D341Med (cell line): Measurements from ENCODE around the gene GFOD1.

ENCODE experiments used
- DNase-seq: peaks from one replicate; pipeline ENCODE4 v3.0.0; 2012; ENCODE audit warnings: low spot score

GFOD1 gene

DNA sequence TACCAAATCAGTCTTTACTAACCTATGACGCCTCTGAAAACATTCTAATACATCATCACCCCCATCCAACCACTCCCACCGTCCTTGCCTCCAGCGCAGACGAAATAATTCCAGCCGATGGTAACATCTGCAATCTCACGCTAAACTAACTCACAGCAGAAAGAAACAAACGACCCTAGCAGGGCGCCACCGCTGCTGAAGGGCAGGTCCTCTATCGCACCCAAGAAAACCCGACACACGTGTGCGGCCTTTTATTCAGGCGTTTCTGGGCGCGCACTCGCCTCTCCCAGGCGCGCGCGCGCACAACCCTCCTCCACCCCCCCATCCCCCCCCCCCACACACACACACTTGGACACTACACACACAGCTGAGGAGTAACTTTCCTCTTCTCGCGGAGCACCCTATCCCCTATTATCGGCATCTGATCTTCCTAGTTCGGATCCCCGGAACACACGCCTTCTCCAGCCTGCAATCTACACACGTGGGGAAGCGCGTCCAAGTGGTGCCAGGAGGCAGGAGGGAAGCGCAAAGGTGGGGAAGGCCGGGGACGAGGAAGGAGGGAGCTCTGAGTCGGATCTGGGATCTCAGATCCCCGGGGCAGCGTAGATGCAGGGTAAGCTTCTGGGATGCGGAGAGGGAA is 1.4 kb downstream of the GFOD1 start:
- DNase-seq, result peak; percentile 77

- no peak for DNase-seq
Observed at GRCh38 chr6:13485303-13485702, 2.1 kb downstream of the GFOD1 start.

DNA sequence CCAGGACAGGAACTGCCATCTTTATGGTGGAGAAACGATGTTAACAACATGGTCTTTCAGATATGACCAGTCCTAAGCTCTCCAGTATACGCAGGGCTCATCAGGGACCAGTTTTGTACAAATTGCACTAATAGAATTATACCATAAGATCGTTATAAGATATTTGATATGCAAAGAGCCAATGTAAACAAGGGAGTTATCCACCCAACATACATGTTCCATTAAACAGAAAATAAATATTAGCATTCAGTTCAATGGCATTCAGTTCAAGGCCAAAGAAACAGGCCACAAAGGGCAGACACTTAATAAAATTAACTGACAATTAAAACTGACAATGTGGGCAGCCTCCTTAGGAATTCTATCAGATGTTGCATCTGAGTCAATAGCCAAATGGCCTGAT is 2.6 kb downstream of the GFOD1 start:
- no peak for DNase-seq

- DNase-seq, result no peak
Observed at GRCh38 chr6:13484138-13484708, 3.2 kb downstream of the GFOD1 start.

DNA sequence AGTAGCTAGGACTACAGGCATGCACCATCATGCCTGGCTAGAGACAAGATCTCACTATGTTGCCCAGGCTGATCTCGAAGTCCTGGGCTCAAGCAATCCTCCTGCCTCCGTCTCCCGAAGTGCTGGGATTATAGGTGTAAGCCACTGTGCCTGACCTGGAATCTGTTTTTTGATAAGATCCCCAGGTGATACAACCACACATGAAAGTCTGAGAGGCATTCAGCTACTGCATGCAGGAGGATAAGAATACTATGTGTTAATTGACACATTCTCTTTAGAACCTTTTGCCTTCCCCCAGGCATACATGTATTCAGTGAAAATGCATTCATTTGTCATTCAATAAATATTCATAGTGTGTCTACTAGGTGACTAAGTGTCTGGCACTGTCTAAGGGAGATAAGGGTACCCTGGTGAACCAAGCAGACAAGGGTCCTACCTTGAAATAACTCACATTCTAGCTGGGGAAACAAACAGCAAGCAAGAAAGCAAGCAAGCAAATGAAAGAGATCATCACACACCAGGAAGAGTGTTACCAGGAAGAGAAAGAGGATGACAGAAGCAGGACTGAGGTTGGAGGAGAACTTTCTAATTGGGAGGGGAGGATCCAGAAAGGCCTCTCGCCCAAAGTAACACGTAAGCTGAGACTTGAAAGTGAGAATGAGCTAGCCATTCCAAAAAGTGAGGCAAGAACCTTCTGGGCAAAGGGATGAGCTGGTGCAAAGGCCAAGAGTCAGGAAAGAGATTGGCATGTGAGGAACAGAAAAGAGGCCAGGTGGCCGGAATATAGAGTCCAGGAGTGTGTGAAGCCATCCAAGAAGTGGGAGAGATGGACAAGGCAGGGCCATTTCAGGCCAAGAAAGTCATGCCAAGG is 6.5 kb downstream of the GFOD1 start:
- DNase-seq, result no peak

DNA sequence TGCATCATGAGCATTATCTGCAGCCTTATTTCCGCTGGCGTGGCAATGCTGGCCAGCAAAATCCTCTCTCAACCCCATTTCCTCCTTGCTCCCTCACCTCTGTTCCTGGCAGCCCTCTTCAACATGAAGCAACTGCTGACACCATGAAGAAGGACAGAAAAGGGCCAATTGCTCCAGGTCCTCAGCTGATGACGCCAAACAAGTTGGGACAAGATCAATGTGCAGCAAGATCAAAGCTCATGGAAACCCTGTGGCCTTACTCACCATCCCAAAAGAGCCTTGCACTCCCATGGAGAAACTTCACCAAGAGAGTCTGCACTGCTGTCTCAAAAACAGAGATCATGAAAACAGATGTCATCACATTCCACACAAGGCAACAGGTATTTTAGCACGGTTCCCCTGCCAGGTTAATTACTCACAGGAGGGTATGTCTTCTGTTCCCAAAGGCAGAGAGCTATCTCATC is 7.4 kb downstream of the GFOD1 start:
- no peak for DNase-seq

GRCh38 chr6:13479206-13479800 is 8.1 kb downstream of the GFOD1 start:
- no peak for DNase-seq

- DNase-seq, result no peak
Observed at GRCh38 chr6:13478525-13478966, 8.9 kb downstream of the GFOD1 start.

DNA sequence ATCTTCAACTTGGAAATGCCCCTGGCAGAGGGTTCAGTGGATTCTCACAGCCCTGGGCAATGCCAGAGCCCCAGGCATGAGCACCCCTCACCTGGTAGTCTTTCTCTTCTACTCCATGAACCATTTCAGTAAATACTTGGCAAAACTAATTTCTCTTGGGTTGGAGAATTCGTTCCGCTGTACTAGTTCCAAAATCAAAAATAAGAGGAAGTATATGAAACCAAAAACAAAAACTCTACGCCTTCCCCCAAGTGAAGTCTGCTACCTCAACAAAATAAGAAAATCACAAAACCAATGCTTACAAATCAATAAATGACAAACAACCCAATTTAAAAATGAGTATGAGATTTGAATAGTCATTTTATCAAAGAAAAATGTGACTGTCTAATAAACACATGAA is 12.6 kb downstream of the GFOD1 start:
- DNase-seq, result no peak

DNA sequence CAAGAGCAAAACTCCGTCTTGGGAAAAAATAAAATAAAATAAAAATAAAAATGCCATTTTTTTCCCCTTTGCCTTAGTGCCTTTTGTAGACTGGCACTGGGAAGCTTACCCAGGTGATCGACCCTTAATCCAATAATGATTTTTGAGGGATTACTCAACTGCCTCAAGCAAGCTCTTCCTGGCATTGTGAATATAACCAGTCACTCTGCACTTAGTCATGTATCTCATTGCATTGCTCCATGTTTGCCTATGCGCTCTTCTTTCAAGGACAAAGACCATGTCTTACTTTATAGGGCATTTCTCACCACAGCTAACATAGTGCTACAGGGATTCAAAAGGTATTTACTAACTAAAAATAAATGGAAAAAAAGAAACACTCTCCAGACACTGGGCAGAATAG is 13.0 kb downstream of the GFOD1 start:
- DNase-seq, result no peak

DNA sequence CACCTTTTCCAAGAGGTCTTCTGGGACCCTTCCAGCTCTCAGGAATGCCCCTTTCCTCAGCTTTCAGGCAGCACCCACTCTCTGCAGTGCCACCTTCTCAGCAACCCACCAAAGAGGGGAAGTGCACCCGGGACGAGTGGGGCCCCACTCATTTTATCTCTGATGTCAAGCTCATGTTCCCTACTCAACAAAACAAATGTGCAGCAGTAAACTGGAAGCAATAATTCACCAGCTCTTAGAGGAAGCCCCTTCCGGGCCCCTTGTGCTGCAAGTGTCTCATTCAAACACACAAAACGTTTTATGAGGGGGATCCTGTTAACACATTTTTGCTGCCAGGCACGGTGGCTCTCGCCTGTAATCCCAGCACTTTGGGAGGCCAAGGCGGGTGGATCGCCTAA is 13.6 kb downstream of the GFOD1 start:
- DNase-seq, result no peak

DNA sequence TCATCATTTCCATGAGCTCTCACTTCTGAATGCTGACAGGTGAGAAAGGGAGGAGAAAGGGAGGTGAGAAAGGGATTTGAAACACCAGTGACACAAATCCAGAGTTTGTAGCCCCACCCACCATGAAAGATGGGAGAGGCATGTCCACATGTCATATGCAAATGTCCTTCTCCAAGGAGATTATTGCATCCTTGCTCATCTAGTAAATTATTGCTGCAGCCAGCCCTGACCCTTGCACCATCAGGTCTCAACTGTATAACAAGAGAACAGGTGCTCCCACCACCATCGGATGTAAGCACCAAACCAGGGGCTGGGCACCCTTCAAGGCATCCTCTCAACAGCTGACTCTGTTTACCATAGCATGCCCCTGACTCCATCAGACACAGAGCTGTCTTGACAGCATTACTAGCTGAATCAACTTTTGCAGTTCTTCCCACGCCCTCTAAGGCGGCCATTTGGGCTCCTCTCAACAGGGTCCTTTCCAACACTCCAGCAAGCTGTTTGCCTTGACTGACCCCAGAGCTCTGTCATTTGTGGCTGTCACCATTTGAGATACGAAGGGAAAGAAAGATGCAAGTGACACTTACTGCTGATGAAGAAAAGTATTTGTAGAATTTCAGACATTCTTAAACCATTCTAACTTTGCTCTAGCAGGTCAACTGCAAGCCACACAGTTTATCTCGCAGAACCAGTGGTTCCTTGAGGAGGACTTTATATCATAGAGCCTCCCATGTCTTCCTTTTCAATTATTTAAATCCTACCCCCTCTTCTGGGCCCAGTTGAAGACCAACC is 14.2 kb downstream of the GFOD1 start:
- no peak for DNase-seq

DNA sequence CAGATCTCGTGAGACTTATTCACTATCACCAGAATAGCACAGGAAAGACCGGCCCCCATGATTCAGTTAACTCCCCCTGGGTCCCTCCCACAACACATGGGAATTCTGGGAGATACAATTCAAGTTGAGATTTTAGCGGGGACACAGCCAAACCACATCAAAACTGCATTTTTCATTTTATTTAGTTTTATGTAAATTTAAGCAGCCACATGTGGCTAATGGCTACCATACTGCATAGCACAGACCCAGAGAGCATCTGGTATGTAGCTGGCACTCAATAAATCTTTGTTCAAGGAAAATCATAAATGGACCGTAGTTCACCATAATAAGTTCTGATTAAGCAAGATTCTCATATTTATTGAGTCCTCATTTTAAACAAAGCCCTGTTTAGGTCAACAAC is 15.3 kb downstream of the GFOD1 start:
- no peak for DNase-seq

DNA sequence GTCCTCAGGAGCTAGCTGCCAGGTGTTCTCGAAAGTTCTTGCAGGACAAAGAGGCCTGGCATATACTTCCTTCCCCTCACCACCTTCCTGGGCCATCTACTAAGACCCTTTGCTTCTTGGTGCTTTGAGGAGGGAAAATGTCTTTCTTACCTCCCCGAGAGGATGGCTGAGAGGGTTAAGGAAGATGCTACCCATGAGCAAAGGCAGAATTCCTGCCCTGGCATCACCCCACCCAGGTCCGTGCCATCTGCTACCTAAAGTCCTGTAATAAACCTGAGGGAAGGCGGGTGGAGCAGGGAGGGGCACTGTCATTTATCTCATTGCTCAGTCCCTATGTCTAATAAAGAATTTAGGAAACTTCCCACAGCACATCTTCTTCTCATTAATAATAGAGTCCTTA is 16.2 kb downstream of the GFOD1 start:
- no peak for DNase-seq

DNA sequence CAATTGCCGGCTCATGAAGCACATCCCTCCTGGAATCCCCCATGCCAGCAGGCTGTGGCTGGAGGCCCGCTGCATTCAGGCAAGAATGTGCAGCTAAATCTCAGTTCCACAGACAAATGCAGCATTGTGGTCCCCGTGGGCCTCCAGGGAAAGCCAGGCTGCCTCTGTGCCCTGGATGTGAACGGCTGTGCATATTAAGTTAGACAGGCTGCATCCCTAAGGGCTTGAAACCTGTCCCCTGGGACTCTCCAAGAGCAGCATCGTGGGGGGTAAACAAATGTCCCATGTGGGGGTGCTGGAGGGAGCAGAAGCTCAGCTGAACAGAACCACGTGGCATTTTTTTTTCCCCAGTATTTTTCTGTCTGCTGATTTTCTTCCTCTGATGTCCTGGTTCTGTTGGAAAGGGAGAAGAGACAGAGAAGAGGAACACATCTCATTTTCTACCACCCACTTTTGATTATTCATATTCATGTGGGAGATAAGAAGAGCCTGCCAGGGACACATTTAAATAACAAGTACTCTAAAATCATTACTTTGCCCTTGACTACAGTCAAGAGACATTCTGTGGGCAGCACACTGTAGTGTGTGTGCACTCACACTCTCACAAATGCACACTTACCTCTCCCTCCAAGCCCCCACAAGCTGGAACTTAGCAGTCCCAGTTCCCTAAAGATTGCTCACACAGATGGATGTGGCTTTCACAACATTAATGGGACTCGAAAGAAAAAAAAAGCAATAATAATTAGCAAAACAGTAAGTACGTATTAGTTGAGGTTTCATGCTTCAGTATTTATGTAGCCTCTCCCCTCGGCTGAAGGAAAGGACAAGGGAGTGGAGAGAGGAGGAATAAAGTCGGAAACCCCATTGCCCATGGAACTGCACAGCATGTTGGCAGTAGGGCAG is 16.9 kb downstream of the GFOD1 start:
- peak; percentile 85 for DNase-seq

DNA sequence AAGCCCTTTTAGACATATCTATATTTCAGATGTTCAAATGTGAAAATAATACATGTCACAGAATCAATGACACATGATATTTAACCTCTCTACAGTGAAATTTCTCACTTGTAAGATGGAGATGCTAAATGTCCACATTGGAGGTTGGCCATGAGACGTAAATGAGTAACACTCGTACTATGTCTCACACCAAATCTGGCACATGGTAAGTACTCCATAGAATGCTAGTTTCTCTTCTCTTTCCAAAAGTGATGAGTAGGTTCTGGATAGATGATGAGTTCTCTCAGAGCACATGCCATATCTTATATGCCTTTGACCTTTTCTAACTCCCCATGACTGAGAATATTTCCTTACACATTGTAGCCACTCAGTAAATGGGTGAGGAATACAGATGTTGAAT is 17.7 kb downstream of the GFOD1 start:
- DNase-seq, result no peak

- DNase-seq, result no peak
Observed at GRCh38 chr6:13468839-13469238, 18.6 kb downstream of the GFOD1 start.

DNA sequence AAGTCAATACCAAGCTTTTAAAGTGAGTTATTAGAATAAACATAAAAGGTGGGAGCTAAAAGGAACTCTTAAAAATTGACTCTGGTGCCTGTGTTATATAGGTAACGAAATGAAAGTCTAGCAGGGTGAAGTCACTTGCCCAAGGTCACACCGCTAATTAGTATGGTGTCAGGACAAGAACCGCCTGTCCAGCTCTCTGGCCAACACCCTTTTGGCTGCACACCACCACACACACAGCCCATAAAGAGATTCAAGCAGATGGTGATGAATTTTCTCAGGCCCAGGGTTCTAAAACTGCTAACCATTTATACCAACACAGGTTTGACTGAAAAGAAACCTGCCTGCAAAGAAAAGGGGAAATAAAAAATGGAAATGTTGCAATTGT is 20.2 kb downstream of the GFOD1 start:
- DNase-seq, result no peak

GRCh38 chr6:13466304-13467215 is 20.8 kb downstream of the GFOD1 start:
- DNase-seq, result no peak

- DNase-seq, result no peak
Observed at GRCh38 chr6:13465734-13466133, 21.7 kb downstream of the GFOD1 start.
